Sigmoid colon (tissue), 7 donors: ENCODE measurements around the gene NUDT14. TPM values are rescaled to one million over a fixed set of nuclear protein-coding genes. Genes with fewer than 3 reads are reported as not detected.

ENCODE experiments used
- DNase-seq: peaks from one replicate; pipeline ENCODE4 v3.0.0-alpha.2; 2019
- H3K27ac ChIP-seq, 4 donors: fragments of 200-600 bp; sonication (generic); one replicate each; pipeline ENCODE4 v1.5.1; 2016 to 2019; ENCODE audit warnings: mild to moderate bottlenecking in 1 of 4
- H3K27me3 ChIP-seq, 3 donors: fragments of 200-600 bp; sonication (generic); one replicate each; pipeline ENCODE4 v1.5.1; 2019; ENCODE audit warnings: mild to moderate bottlenecking in 1 of 3
- H3K36me3 ChIP-seq, 4 donors: fragments of 200-600 bp; sonication (generic); one replicate each; pipeline ENCODE4 v1.5.1; 2016 to 2019
- H3K4me1 ChIP-seq, 4 donors: fragments of 200-600 bp; sonication (generic); one replicate each; pipeline ENCODE4 v1.5.1; 2017 to 2019
- H3K4me3 ChIP-seq, 4 donors: fragments of 200-600 bp; sonication (generic); one replicate each; pipeline ENCODE4 v1.5.1; 2017 to 2019; ENCODE audit warnings: mild to moderate bottlenecking in 2 of 4, moderate library complexity in 1 of 4
- H3K9me3 ChIP-seq, 4 donors: fragments of 200-600 bp in 3 of 4; sonication (generic) in 3 of 4; one replicate each; pipeline versions ENCODE4 v1.5.1 to v1.6.1; 2013 to 2019
- CTCF ChIP-seq, 4 experiments: fragments of 450-650 bp in 3 of 4; fragments of 200-600 bp in 1 of 4; IDR thresholded peaks; one replicate each; pipeline ENCODE4 v1.5.1; 2016 to 2019; ENCODE audit warnings: antibody characterized with exemption in 4 of 4, mild to moderate bottlenecking in 3 of 4, moderate library complexity in 2 of 4
- EP300 ChIP-seq, 4 donors: sonication (generic); formaldehyde crosslinking; IDR thresholded peaks; one replicate each; pipeline ENCODE4 v1.6.1; 2017; ENCODE audit warnings: antibody characterized with exemption in 4 of 4
- POLR2A ChIP-seq, 2 donors: fragments of 450-650 bp; IDR thresholded peaks; one replicate each; pipeline ENCODE4 v1.6.1; 2016; ENCODE audit warnings: antibody characterized with exemption in 2 of 2, mild to moderate bottlenecking in 2 of 2, moderate library complexity in 2 of 2
- POLR2AphosphoS5 ChIP-seq, 4 donors: sonication (generic); formaldehyde crosslinking; IDR thresholded peaks; one replicate each; pipeline ENCODE4 v1.6.1; 2017; ENCODE audit warnings: antibody characterized with exemption in 4 of 4
- WGBS, 2 donors: extraction: QIAGEN DNeasy Blood & Tissue Kit; methylation state at CpG; one replicate each; pipeline ENCODE4 v1.1.7; 2013; 5-methylcytosine and 5-hydroxymethylcytosine counted together
- intact Hi-C: fragments of 100-400 bp; cut with DNase I; formaldehyde crosslinking; loops from one replicate; pipeline ENCODE4 v1.15.1; 2023
- polyA plus RNA-seq, 3 donors: library from polyadenylated mRNA; stranded (reverse); fragments of 200-250 nt; gene quantifications; one replicate each; pipeline ENCODE4 v1.2.3, GENCODE V29; 2013
- total RNA-seq, 4 donors: library from RNA; depleted of rRNA; stranded (reverse); fragments of >200 nt; gene quantifications; one replicate each; pipeline ENCODE4 v1.1.0, GENCODE V29; 2016
- donor health status: healthy with polysubstance abuse.
- donor health status: Bipolar disorder and iron deficiency.
- donor health status: healthy.

NUDT14 gene
- total and polyA plus RNA-seq, 7 donors, result 4.1 to 47.4 (median 10.5) TPM

GRCh38 chr14:105226198-105226597, 45.1 kb upstream of the NUDT14 start:
- Histone ChIP-seq H3K4me1 (peaks cover 0 to 3% (median 1%) of the 10 kb centered on the region in 4 donors), H3K27me3 (no peaks in the 10 kb centered on the region), H3K9me3 (no peaks in the 10 kb centered on the region), H3K4me3 (no peak overlapping the region), H3K36me3 (peaks cover 0 to 49% (median 13%) of the 10 kb centered on the region in 4 donors), H3K27ac (no peak overlapping the region)
- 92 to 98% methylated on average over 10 of the region's 10 CpGs for WGBS, 2 donors
- DNase-seq, result no peak
- intact Hi-C loops, result no loop called here
- no peak for TF ChIP-seq CTCF (IDR thresholded peaks at IDR 0.05)
- TF ChIP-seq EP300 (IDR thresholded peaks at IDR 0.05), result no peak
- TF ChIP-seq POLR2AphosphoS5 (IDR thresholded peaks at IDR 0.05), result no peak
- no peak for TF ChIP-seq POLR2A (IDR thresholded peaks at IDR 0.05)

DNA sequence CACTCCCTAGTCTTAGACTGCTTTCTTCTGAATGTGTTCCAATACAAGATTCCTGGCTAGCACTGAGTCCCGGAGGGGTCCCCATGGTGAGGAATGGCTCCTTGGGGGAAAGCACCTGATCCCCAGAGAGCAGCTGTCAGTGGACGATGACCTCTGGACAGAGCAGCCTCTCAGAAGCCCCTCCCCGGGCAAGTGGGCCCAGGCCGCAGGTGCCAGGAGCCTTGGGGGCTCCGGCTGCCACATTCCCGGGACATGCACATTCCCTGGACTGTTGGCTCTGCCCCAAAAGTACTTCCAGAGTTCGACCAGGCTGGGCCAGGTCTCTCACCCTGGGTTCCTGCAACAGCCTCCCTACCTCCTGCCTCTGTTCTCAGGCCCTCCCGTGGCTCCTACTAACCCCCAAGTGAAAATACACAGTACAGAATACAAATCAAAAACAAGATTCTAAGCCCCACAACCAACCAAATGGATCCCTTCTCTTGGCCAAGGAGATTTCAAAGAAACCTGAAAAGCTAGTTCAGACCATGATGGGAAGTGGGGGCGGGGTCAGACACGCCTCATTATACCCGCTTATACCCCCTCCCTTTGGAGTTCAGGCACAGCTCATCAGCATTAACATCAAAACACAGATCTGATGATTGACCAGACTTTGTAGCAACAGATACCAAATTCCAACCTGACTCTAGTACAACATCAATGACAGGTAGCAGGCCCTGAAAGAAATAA, 43.9 kb upstream of the NUDT14 start:
- Histone ChIP-seq H3K36me3 (peaks cover 0 to 58% (median 15%) of the 10 kb centered on the region in 4 donors), H3K4me1 (peaks cover 0 to 15% (median 10%) of the 10 kb centered on the region in 4 donors)
- 83 to 90% methylated on average over 11 of the region's 11 CpGs for WGBS, 2 donors

DNA sequence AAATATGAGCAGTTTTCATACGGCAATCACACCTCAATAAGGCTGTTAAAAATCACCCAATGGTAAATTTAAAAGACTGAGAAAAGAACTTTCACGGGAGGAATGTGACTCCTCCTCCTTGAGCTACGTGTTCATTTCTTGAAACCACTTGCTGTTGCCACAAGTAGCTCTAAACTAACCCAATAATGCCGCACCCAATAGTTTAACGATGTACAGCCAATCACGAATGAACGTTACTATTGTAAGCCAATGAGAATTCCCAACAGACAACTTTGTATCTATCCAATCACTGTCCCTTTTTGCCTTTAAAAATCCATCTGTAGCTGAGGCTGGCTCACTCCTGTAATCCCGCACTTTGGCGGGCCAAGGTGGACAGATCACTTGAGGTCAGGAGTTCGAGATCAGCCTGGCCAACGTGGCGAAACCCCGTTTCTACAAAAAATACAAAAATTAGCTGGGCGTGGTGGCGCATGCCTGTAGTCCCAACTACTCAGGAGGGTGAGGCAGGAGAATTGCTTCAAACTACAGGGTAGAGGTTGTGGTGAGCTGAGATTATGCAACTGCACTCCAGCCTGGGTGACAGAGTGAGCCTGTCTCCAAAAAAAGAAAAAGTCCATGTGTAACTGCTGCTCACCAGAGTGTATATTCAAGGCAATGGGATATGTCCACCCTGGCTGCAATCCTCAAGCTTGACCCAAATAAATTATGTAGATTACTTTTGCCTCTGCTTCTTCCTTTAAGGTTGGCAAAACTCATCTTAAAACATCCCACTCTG, 42.8 kb upstream of the NUDT14 start:
- TF ChIP-seq POLR2AphosphoS5 (IDR thresholded peaks at IDR 0.05) (no peak), POLR2A (IDR thresholded peaks at IDR 0.05) (no peak), CTCF (IDR thresholded peaks at IDR 0.05) (no peak), EP300 (IDR thresholded peaks at IDR 0.05) (no peak)
- H3K36me3 ChIP-seq, result peaks cover 0 to 68% (median 20%) of the 10 kb centered on the region in 4 donors
- no peaks in the 10 kb centered on the region for H3K27me3 ChIP-seq
- peaks cover 0 to 16% (median 10%) of the 10 kb centered on the region in 4 donors for H3K4me1 ChIP-seq
- H3K4me3 ChIP-seq, result no peak overlapping the region
- WGBS, 2 donors, result 94% methylated on average over 15 of the region's 15 CpGs
- H3K27ac ChIP-seq, result no peak overlapping the region
- intact Hi-C loops, result no loop called here
- DNase-seq, result no peak
- H3K9me3 ChIP-seq, result no peaks in the 10 kb centered on the region

More for the DNA sequence above, 43.9 kb upstream of the NUDT14 start:
- no peak for DNase-seq
- H3K27me3 ChIP-seq, result no peaks in the 10 kb centered on the region
- TF ChIP-seq CTCF (IDR thresholded peaks at IDR 0.05) (no peak), POLR2A (IDR thresholded peaks at IDR 0.05) (no peak), EP300 (IDR thresholded peaks at IDR 0.05) (no peak), POLR2AphosphoS5 (IDR thresholded peaks at IDR 0.05) (no peak)
- no peak overlapping the region for H3K27ac ChIP-seq
- H3K9me3 ChIP-seq, result no peaks in the 10 kb centered on the region
- no peak overlapping the region for H3K4me3 ChIP-seq
- intact Hi-C loops, result no loop called here

DNA sequence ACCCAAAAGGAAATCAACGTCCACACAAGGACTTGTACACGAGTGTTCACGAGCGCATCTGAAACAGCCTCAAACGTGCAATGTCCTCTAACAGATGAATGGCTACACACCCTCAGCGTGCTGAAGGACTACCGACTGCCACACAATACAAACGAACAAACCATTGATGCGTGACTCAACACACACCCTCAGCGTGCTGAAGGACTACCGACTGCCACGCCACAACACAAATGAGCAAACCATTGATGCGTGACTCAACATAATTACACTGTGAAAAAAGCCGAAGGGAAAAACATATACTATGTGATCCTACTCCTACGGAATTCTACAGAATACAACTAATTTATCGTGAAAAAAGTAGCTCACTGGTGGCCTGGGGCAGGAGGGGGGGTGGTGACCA, 42.1 kb upstream of the NUDT14 start:
- Histone ChIP-seq H3K36me3 (peaks cover 0 to 75% (median 25%) of the 10 kb centered on the region in 4 donors), H3K27ac (no peak overlapping the region), H3K4me3 (no peak overlapping the region), H3K4me1 (peaks cover 0 to 16% (median 10%) of the 10 kb centered on the region in 4 donors), H3K27me3 (no peaks in the 10 kb centered on the region), H3K9me3 (no peaks in the 10 kb centered on the region)
- TF ChIP-seq CTCF (IDR thresholded peaks at IDR 0.05), result no peak
- TF ChIP-seq EP300 (IDR thresholded peaks at IDR 0.05), result no peak
- no peak for TF ChIP-seq POLR2AphosphoS5 (IDR thresholded peaks at IDR 0.05)
- no peak for TF ChIP-seq POLR2A (IDR thresholded peaks at IDR 0.05)
- DNase-seq, result no peak
- intact Hi-C loops, result no loop called here
- WGBS, 2 donors, result 95% methylated on average over 16 of the region's 16 CpGs
